BE2C (cell line): Measurements from ENCODE around the gene HS3ST3B1.

Source experiments
- DNase-seq: peaks from one replicate; pipeline ENCODE4 v3.0.0-alpha.2; 2020
- H3K27me3 ChIP-seq: fragments of 250-450 bp; sonication (Bioruptor Pico); 2 replicates; pipeline ENCODE4 v1.5.1; 2020; ENCODE audit warnings: mild to moderate bottlenecking
- H3K36me3 ChIP-seq: fragments of 250-450 bp; sonication (Bioruptor Pico); 2 replicates; pipeline ENCODE4 v1.5.1; 2020; ENCODE audit warnings: mild to moderate bottlenecking
- H3K4me1 ChIP-seq: fragments of 250-450 bp; sonication (Bioruptor Pico); 2 replicates; pipeline ENCODE4 v1.5.1; 2020
- H3K4me3 ChIP-seq: 2 replicates; pipeline ENCODE4 v1.5.1; 2011; ENCODE audit warnings: low read depth, low read length
- H3K9me3 ChIP-seq: fragments of 250-450 bp; sonication (Bioruptor Pico); 2 replicates; pipeline ENCODE4 v1.5.1; 2020
- CTCF ChIP-seq: IDR thresholded peaks from 2 replicates; pipeline ENCODE4 v1.5.1; 2012; ENCODE audit warnings: mild to moderate bottlenecking, low read depth, low read length

Gene HS3ST3B1

GRCh38 chr17:14373614-14374259, 72.9 kb downstream of the HS3ST3B1 start:
- Histone ChIP-seq H3K4me1 (no peaks in the 10 kb centered on the region), H3K36me3 (no peaks in the 10 kb centered on the region), H3K27me3 (no peaks in the 10 kb centered on the region), H3K9me3 (no peaks in the 10 kb centered on the region), H3K4me3 (no peak overlapping the region)
- no peak for DNase-seq
- TF ChIP-seq CTCF: no peak

GRCh38 chr17:14374268-14374667, 73.4 kb downstream of the HS3ST3B1 start:
- no peak for TF ChIP-seq CTCF
- H3K36me3 ChIP-seq: no peaks in the 10 kb centered on the region
- DNase-seq: no peak
- no peaks in the 10 kb centered on the region for H3K4me1 ChIP-seq
- H3K4me3 ChIP-seq: no peak overlapping the region
- H3K27me3 ChIP-seq: no peaks in the 10 kb centered on the region
- no peaks in the 10 kb centered on the region for H3K9me3 ChIP-seq

- Histone ChIP-seq H3K9me3 (no peaks in the 10 kb centered on the region), H3K4me3 (no peak overlapping the region), H3K27me3 (no peaks in the 10 kb centered on the region), H3K36me3 (no peaks in the 10 kb centered on the region), H3K4me1 (no peaks in the 10 kb centered on the region)
- TF ChIP-seq CTCF: no peak
- no peak for DNase-seq
Measured at GRCh38 chr17:14376666-14377065, 75.8 kb downstream of the HS3ST3B1 start.

- Histone ChIP-seq H3K9me3 (no peaks in the 10 kb centered on the region), H3K36me3 (no peaks in the 10 kb centered on the region), H3K4me3 (no peak overlapping the region), H3K27me3 (no peaks in the 10 kb centered on the region), H3K4me1 (no peaks in the 10 kb centered on the region)
- DNase-seq: no peak
- TF ChIP-seq CTCF: no peak
Measured at GRCh38 chr17:14381606-14382005, 80.7 kb downstream of the HS3ST3B1 start.

GRCh38 chr17:14387036-14387435, 86.2 kb downstream of the HS3ST3B1 start:
- no peak for TF ChIP-seq CTCF

GRCh38 chr17:14389681-14390080, 88.8 kb downstream of the HS3ST3B1 start:
- Histone ChIP-seq H3K9me3 (no peaks in the 10 kb centered on the region), H3K27me3 (no peaks in the 10 kb centered on the region), H3K36me3 (no peaks in the 10 kb centered on the region), H3K4me1 (no peaks in the 10 kb centered on the region), H3K4me3 (no peak overlapping the region)
- no peak for TF ChIP-seq CTCF
- DNase-seq: no peak

More at GRCh38 chr17:14387036-14387435, 86.2 kb downstream of the HS3ST3B1 start:
- Histone ChIP-seq H3K36me3 (no peaks in the 10 kb centered on the region), H3K4me3 (no peak overlapping the region), H3K27me3 (no peaks in the 10 kb centered on the region), H3K9me3 (no peaks in the 10 kb centered on the region), H3K4me1 (no peaks in the 10 kb centered on the region)
- DNase-seq: no peak
